Measurements from ENCODE around the gene ERCC1. TPM values are rescaled to one million over a fixed set of nuclear protein-coding genes. Genes with fewer than 3 reads are reported as not detected.

The ERCC1 gene
- polyA plus RNA-seq, 1 of the 3 experiments (the other 2 are of a cell fraction), result 95.3 TPM

DNA sequence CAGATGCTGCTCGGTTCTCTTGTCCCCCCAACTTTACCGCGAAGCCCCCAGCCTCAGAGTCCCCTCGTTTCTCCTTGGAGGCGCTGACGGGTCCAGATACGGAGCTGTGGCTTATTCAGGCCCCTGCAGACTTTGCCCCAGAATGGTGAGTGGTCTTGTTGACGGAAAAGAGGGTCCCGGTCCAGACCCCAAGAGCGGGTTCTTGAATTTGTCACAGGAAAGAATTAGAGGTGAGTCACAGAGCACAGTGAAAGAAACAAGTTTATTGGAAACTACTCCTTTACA lies 16.7 kb downstream of the ERCC1 start:
- WGBS (ENCODE audit: low lambda C conversion rate), result under 1% methylated on average over 10 of the region's 10 CpGs
- Histone ChIP-seq H3K4me2 (peak overlapping the region; percentile 88), H3K79me2 (ENCODE audit: insufficient read depth) (peaks cover 51% of the 10 kb centered on the region), H3F3A (replicated peaks; ENCODE audit: insufficient read depth) (peaks cover 12% of the 10 kb centered on the region), H2AFZ (ENCODE audit: low read depth) (no peak overlapping the region), H4K20me1 (ENCODE audit: insufficient read depth) (no peaks in the 10 kb centered on the region), H3K9me3 (no peaks in the 10 kb centered on the region), H3K27ac (ENCODE audit: low read depth in 2 of 2, low read length in 1 of 2) (no peak overlapping the region; a peak in 1 of 4 replicates), H3K4me1 (ENCODE audit: control insufficient read depth in 1 of 2, insufficient read depth in 2 of 2, low read depth in 1 of 2, low read length in 1 of 2) (peaks cover 16 to 26% of the 10 kb centered on the region in 2 experiments; a peak in 3 of 4 replicates), H3K36me3 (replicated peaks in 1 of 2; ENCODE audit: control insufficient read depth in 1 of 2, insufficient read depth in 2 of 2, low read length in 1 of 2) (peaks cover 2 to 17% of the 10 kb centered on the region in 2 experiments), H3K9me2 (no peaks in the 10 kb centered on the region), H3K9ac (peak overlapping the region; percentile 97), H3K4me3 (ENCODE audit: low read depth in 2 of 2, low read length in 1 of 2) (peak overlapping the region; percentile 87 to 97), H3K27me3 (ENCODE audit: insufficient read depth) (no peaks in the 10 kb centered on the region)
- no peak for DNase-seq
- POLR2A ChIA-PET, result interaction anchor here (1.2 to 1.5 kb wide), 2 partner anchors 9 to 11 kb away, joined by 3 to 4 read pairs; no protein-coding TSS in a partner anchor
- CTCF ChIA-PET, result interaction anchor here (0.7 to 2.7 kb wide), 4 partner anchors 10 to 79 kb away, joined by 3 to 14 read pairs (median 5); no protein-coding TSS in a partner anchor
- TF ChIP-seq SIN3A (IDR thresholded peaks at IDR 0.05; ENCODE audit: borderline replicate concordance, low read depth, low read length) (no peak), YY1 (IDR thresholded peaks at IDR 0.05; ENCODE audit: low read depth) (no peak), RFX5 (IDR thresholded peaks at IDR 0.05; ENCODE audit: low read length) (no peak), RAD21 (IDR thresholded peaks at IDR 0.05; ENCODE audit: low read length) (no peak)
- TF ChIP-seq, protein P1, sequence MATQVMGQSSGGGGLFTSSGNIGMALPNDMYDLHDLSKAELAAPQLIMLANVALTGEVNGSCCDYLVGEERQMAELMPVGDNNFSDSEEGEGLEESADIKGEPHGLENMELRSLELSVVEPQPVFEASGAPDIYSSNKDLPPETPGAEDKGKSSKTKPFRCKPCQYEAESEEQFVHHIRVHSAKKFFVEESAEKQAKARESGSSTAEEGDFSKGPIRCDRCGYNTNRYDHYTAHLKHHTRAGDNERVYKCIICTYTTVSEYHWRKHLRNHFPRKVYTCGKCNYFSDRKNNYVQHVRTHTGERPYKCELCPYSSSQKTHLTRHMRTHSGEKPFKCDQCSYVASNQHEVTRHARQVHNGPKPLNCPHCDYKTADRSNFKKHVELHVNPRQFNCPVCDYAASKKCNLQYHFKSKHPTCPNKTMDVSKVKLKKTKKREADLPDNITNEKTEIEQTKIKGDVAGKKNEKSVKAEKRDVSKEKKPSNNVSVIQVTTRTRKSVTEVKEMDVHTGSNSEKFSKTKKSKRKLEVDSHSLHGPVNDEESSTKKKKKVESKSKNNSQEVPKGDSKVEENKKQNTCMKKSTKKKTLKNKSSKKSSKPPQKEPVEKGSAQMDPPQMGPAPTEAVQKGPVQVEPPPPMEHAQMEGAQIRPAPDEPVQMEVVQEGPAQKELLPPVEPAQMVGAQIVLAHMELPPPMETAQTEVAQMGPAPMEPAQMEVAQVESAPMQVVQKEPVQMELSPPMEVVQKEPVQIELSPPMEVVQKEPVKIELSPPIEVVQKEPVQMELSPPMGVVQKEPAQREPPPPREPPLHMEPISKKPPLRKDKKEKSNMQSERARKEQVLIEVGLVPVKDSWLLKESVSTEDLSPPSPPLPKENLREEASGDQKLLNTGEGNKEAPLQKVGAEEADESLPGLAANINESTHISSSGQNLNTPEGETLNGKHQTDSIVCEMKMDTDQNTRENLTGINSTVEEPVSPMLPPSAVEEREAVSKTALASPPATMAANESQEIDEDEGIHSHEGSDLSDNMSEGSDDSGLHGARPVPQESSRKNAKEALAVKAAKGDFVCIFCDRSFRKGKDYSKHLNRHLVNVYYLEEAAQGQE (IDR thresholded peaks at IDR 0.05; ENCODE audit: low read depth, low read length), result no peak
- TF ChIP-seq, protein P2, sequence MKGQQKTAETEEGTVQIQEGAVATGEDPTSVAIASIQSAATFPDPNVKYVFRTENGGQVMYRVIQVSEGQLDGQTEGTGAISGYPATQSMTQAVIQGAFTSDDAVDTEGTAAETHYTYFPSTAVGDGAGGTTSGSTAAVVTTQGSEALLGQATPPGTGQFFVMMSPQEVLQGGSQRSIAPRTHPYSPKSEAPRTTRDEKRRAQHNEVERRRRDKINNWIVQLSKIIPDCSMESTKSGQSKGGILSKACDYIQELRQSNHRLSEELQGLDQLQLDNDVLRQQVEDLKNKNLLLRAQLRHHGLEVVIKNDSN (IDR thresholded peaks at IDR 0.05; ENCODE audit: borderline replicate concordance, low read depth), result no peak

DNA sequence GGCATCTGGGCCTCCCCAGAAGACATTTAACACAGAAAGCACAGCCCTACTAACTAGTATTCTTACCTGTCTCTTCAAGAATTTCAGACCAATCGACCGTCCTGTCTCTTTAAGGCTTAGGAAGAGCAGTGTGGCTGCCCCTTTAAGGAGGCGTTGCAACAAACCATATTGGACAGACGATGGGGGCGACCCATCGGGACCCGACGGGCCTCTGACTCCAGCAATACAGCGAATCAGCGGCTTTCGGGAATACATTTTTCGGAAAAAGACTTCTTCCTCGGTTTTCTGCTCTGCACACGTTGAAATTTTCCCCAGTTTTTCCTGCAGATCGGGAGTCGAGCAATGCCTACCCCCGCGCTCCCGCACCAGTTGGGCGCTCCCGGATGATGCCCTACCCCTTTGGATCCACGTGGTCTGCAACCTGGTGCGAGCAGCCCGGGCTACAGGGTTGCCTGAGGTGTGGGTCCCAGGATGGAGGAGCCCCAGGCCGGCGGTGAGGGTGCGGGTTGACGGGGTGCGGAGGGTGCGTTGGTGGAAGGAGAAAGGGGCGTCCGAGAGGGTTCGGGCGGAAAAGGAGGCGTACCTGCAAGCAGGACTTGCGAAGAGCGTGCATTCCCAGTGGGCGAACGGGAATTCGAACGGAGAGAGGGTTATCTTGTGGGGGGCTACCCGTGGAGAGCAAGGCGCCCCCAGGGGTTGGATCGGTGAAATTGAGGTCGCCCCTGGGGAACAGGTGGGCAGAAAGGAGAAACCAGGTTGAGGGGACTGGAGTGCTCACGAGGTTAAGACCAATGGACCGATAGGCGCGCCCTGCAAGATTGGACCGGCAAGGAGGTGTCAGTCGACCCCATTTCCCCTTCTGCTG lies 17.3 kb downstream of the ERCC1 start, which contains the start of gene POLR1G:
TSS of gene POLR1G (plus strand) at position 419 of the 865 bp plus-strand sequence. CDS start at position 472, 53 bp downstream.
- Histone ChIP-seq H3K27ac (ENCODE audit: low read depth in 2 of 2, low read length in 1 of 2) (peak within 1 kb of the TSS; percentile 96 to 98), H3F3A (replicated peaks; ENCODE audit: insufficient read depth) (peaks cover 15% of the 10 kb centered on the region), H3K9me3 (no peaks in the 10 kb centered on the region), H3K27me3 (ENCODE audit: insufficient read depth) (no peaks in the 10 kb centered on the region), H3K4me1 (ENCODE audit: control insufficient read depth in 1 of 2, insufficient read depth in 2 of 2, low read depth in 1 of 2, low read length in 1 of 2) (peaks cover 16 to 26% of the 10 kb centered on the region in 2 experiments; a peak in 3 of 4 replicates), H3K4me2 (peak within 1 kb of the TSS; percentile 88), H3K79me2 (ENCODE audit: insufficient read depth) (peaks cover 57% of the 10 kb centered on the region), H3K9ac (peak within 1 kb of the TSS; percentile 97), H4K20me1 (ENCODE audit: insufficient read depth) (no peaks in the 10 kb centered on the region), H3K9me2 (no peaks in the 10 kb centered on the region), H3K4me3 (ENCODE audit: low read depth in 2 of 2, low read length in 1 of 2) (peak within 1 kb of the TSS; percentile 87 to 97), H3K36me3 (replicated peaks in 1 of 2; ENCODE audit: control insufficient read depth in 1 of 2, insufficient read depth in 2 of 2, low read length in 1 of 2) (peaks cover 2 to 13% of the 10 kb centered on the region in 2 experiments), H2AFZ (ENCODE audit: low read depth) (peak within 1 kb of the TSS; percentile 82)
- ChIA-PET POLR2A (interaction anchor here (1.2 to 1.5 kb wide), 2 partner anchors 10 to 11 kb away, joined by 3 to 4 read pairs; no protein-coding TSS in a partner anchor), CTCF (interaction anchor here (0.7 to 2.7 kb wide), 4 partner anchors 10 to 79 kb away, joined by 3 to 14 read pairs (median 5); no protein-coding TSS in a partner anchor)
- DNase-seq, result peak; percentile 90
- WGBS (ENCODE audit: low lambda C conversion rate), result 2% methylated on average over 45 of the region's 51 CpGs
- peak in 1 of 2 experiments; percentile 50; a peak in 1 of 4 replicates for TF ChIP-seq EP300 (IDR thresholded peaks at IDR 0.05; ENCODE audit: borderline replicate concordance in 1 of 2, low read depth in 1 of 2, low read length in 1 of 2)
- peak; percentile 100 for TF ChIP-seq MXI1 (IDR thresholded peaks at IDR 0.05; ENCODE audit: low read depth, low read length)
- peak; percentile 42 for TF ChIP-seq CHD2 (IDR thresholded peaks at IDR 0.05; ENCODE audit: low read length, partially characterized antibody)
- no peak for TF ChIP-seq NRF1 (IDR thresholded peaks at IDR 0.05; ENCODE audit: low read depth, low read length)
- TF ChIP-seq, protein P2 (IDR thresholded peaks at IDR 0.05; ENCODE audit: borderline replicate concordance, low read depth), result peak; percentile 86
- peak; percentile 50 for TF ChIP-seq JUND (IDR thresholded peaks at IDR 0.05)
- TF ChIP-seq, protein P3, sequence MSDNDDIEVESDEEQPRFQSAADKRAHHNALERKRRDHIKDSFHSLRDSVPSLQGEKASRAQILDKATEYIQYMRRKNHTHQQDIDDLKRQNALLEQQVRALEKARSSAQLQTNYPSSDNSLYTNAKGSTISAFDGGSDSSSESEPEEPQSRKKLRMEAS (IDR thresholded peaks at IDR 0.05; ENCODE audit: low read depth), result peak; percentile 98
- TF ChIP-seq, protein P4, sequence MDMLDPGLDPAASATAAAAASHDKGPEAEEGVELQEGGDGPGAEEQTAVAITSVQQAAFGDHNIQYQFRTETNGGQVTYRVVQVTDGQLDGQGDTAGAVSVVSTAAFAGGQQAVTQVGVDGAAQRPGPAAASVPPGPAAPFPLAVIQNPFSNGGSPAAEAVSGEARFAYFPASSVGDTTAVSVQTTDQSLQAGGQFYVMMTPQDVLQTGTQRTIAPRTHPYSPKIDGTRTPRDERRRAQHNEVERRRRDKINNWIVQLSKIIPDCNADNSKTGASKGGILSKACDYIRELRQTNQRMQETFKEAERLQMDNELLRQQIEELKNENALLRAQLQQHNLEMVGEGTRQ (IDR thresholded peaks at IDR 0.05; ENCODE audit: borderline replicate concordance, low read depth, low read length), result no peak; the same call in 1 of the 2 replicates
- TF ChIP-seq RAD21 (IDR thresholded peaks at IDR 0.05; ENCODE audit: low read length), result no peak
- TF ChIP-seq ELF1 (IDR thresholded peaks at IDR 0.05), result no peak
- peak; percentile 72 for TF ChIP-seq TAF1 (IDR thresholded peaks at IDR 0.05; ENCODE audit: borderline replicate concordance, low read depth, low read length)
- 0 out of 2 replicates have a peak, but pooled peaks have one; percentile 25 for TF ChIP-seq GABPA (IDR thresholded peaks at IDR 0.05; ENCODE audit: low read depth)
- peak; percentile 86; the same call in 1 of the 2 replicates for TF ChIP-seq SIN3A (IDR thresholded peaks at IDR 0.05; ENCODE audit: borderline replicate concordance, low read depth, low read length)

Measured in SK-N-SH (cell line).